Measurements from ENCODE around the gene GATAD2A.

Gene GATAD2A

GRCh38 chr19:19548915-19549759, 143.7 kb downstream of the GATAD2A start:
- Mint-ChIP-seq H3K4me3 (no peak overlapping the region), H3K27ac (no peak overlapping the region), H3K27me3 (peaks cover 6 to 20% of the 10 kb centered on the region in 2 donors), H3K9me3 (peaks cover 0 to 2% of the 10 kb centered on the region in 2 donors), H3K36me3 (no peaks in the 10 kb centered on the region), H3K4me1 (no peaks in the 10 kb centered on the region)
- ATAC-seq (replicated peaks) (no peak), DNase-seq (no peak)

- ATAC-seq (replicated peaks) = no peak
- no peak overlapping the region for H3K4me3 Mint-ChIP-seq
- no peaks in the 10 kb centered on the region for H3K4me1 Mint-ChIP-seq
- peaks cover 0 to 2% of the 10 kb centered on the region in 2 donors for H3K9me3 Mint-ChIP-seq
- peaks cover 6 to 20% of the 10 kb centered on the region in 2 donors for H3K27me3 Mint-ChIP-seq
- no peaks in the 10 kb centered on the region for H3K36me3 Mint-ChIP-seq
- no peak overlapping the region for H3K27ac Mint-ChIP-seq
- DNase-seq = no peak
Observed at GRCh38 chr19:19549804-19550464, 144.5 kb downstream of the GATAD2A start.

GRCh38 chr19:19550485-19550929, 145.0 kb downstream of the GATAD2A start:
- Mint-ChIP-seq H3K4me3 (no peak overlapping the region), H3K27ac (no peak overlapping the region), H3K9me3 (peaks cover 0 to 2% of the 10 kb centered on the region in 2 donors), H3K36me3 (no peaks in the 10 kb centered on the region), H3K4me1 (no peaks in the 10 kb centered on the region), H3K27me3 (peaks cover 6 to 20% of the 10 kb centered on the region in 2 donors)
- DNase-seq (no peak), ATAC-seq (replicated peaks) (no peak)

- no peak for ATAC-seq (replicated peaks)
- DNase-seq = no peak
- no peak overlapping the region for H3K27ac Mint-ChIP-seq
- H3K9me3 Mint-ChIP-seq = peaks cover 0 to 2% of the 10 kb centered on the region in 2 donors
- no peak overlapping the region for H3K4me3 Mint-ChIP-seq
- H3K4me1 Mint-ChIP-seq = no peaks in the 10 kb centered on the region
- H3K36me3 Mint-ChIP-seq = no peaks in the 10 kb centered on the region
- peaks cover 6 to 20% of the 10 kb centered on the region in 2 donors for H3K27me3 Mint-ChIP-seq
Observed at GRCh38 chr19:19550972-19551852, 145.7 kb downstream of the GATAD2A start.

GRCh38 chr19:19551853-19552192, 146.3 kb downstream of the GATAD2A start:
- peaks cover 6 to 20% of the 10 kb centered on the region in 2 donors for H3K27me3 Mint-ChIP-seq
- peaks cover 0 to 2% of the 10 kb centered on the region in 2 donors for H3K9me3 Mint-ChIP-seq
- no peaks in the 10 kb centered on the region for H3K4me1 Mint-ChIP-seq
- ATAC-seq (replicated peaks) = no peak
- H3K36me3 Mint-ChIP-seq = no peaks in the 10 kb centered on the region
- no peak for DNase-seq
- H3K27ac Mint-ChIP-seq = peak overlapping the region; percentile 67
- H3K4me3 Mint-ChIP-seq = no peak overlapping the region

GRCh38 chr19:19552798-19553197, 147.3 kb downstream of the GATAD2A start:
- H3K4me1 Mint-ChIP-seq = no peaks in the 10 kb centered on the region

GRCh38 chr19:19553670-19554069, 148.2 kb downstream of the GATAD2A start:
- peaks cover 6 to 17% of the 10 kb centered on the region in 2 donors for H3K27me3 Mint-ChIP-seq
- H3K36me3 Mint-ChIP-seq = peaks cover 0 to 5% of the 10 kb centered on the region in 2 donors
- H3K4me3 Mint-ChIP-seq = no peak overlapping the region
- H3K27ac Mint-ChIP-seq = no peak overlapping the region
- no peak for ATAC-seq (replicated peaks)
- no peak for DNase-seq
- peaks cover 0 to 2% of the 10 kb centered on the region in 2 donors for H3K4me1 Mint-ChIP-seq
- H3K9me3 Mint-ChIP-seq = peaks cover 0 to 2% of the 10 kb centered on the region in 2 donors

More at GRCh38 chr19:19552798-19553197, 147.3 kb downstream of the GATAD2A start:
- no peak for DNase-seq
- Mint-ChIP-seq H3K36me3 (no peaks in the 10 kb centered on the region), H3K9me3 (peaks cover 0 to 2% of the 10 kb centered on the region in 2 donors), H3K27ac (no peak overlapping the region), H3K27me3 (peaks cover 6 to 20% of the 10 kb centered on the region in 2 donors), H3K4me3 (no peak overlapping the region)
- peak in 1 of 2 donors; percentile 62 for ATAC-seq (replicated peaks)

GRCh38 chr19:19554074-19555023, 148.9 kb downstream of the GATAD2A start:
- H3K36me3 Mint-ChIP-seq = peaks cover 0 to 9% of the 10 kb centered on the region in 2 donors
- peak; percentile 62 to 66 for ATAC-seq (replicated peaks)
- H3K27ac Mint-ChIP-seq = no peak overlapping the region
- peaks cover 0 to 2% of the 10 kb centered on the region in 2 donors for H3K9me3 Mint-ChIP-seq
- no peak overlapping the region for H3K4me3 Mint-ChIP-seq
- peaks cover 0 to 6% of the 10 kb centered on the region in 2 donors for H3K4me1 Mint-ChIP-seq
- H3K27me3 Mint-ChIP-seq = peaks cover 6 to 10% of the 10 kb centered on the region in 2 donors
- DNase-seq = peak; percentile 32

- H3K4me1 Mint-ChIP-seq = peaks cover 0 to 6% of the 10 kb centered on the region in 2 donors
- no peaks in the 10 kb centered on the region for H3K27me3 Mint-ChIP-seq
- H3K27ac Mint-ChIP-seq = peak overlapping the region; percentile 81
- ATAC-seq (replicated peaks) (peak in 1 of 2 donors; percentile 44), DNase-seq (no peak)
- H3K36me3 Mint-ChIP-seq = peaks cover 3 to 15% of the 10 kb centered on the region in 2 donors
- no peaks in the 10 kb centered on the region for H3K9me3 Mint-ChIP-seq
- no peak overlapping the region for H3K4me3 Mint-ChIP-seq
Observed at GRCh38 chr19:19558055-19558454, 152.6 kb downstream of the GATAD2A start.

Data from stimulated activated naive B cell treated with anti-CD40 and anti-IgM and Interleukin-4, amounts not matched to agents 10 μg/mL and 1 μg/mL and 100 μg/mL, for 72 hours (primary cell).